Fibroblast of lung (primary cell): ENCODE measurements around the gene ZNF775. TPM values are rescaled to one million over a fixed set of nuclear protein-coding genes. Genes with fewer than 3 reads are reported as not detected.

Experiments used
- DNase-seq, 2 donors: peaks; one replicate each; pipeline versions ENCODE4 v3.0.0 to v3.0.0-alpha.2; 2010; ENCODE audit warnings: low read depth in 2 of 2
- H2AFZ ChIP-seq: 2 replicates; pipeline ENCODE4 v1.5.1; 2012; ENCODE audit warnings: low read length, control low read depth, inconsistent platforms
- H3K27ac ChIP-seq: 2 replicates; pipeline ENCODE4 v1.5.1; 2011; ENCODE audit warnings: low read length, control low read depth; ENCODE audit not compliant: insufficient read depth
- H3K27me3 ChIP-seq: 2 replicates; pipeline ENCODE4 v1.5.1; 2011; ENCODE audit warnings: mild to moderate bottlenecking, low read length; ENCODE audit not compliant: control insufficient read depth, insufficient read depth
- H3K36me3 ChIP-seq: 2 replicates; pipeline ENCODE4 v1.5.1; 2011; ENCODE audit warnings: low read length; ENCODE audit not compliant: control insufficient read depth, insufficient read depth
- H3K4me1 ChIP-seq: 2 replicates; pipeline ENCODE4 v1.5.1; 2011; ENCODE audit warnings: low read length; ENCODE audit not compliant: control insufficient read depth, insufficient read depth; ENCODE audit errors: extremely low read depth
- H3K4me2 ChIP-seq: 2 replicates; pipeline ENCODE4 v1.5.1; 2011; ENCODE audit warnings: low read length, control low read depth; ENCODE audit not compliant: insufficient read depth; ENCODE audit errors: extremely low read depth
- H3K4me3 ChIP-seq, 4 experiments: fragments of 200-600 bp in 1 of 4; sonication (generic) in 1 of 4; replicated peaks in 1 of 4; 2 replicates each; pipeline ENCODE4 v1.5.1; 2011 to 2016; ENCODE audit warnings: low read length in 4 of 4, low read depth in 3 of 4, mild to moderate bottlenecking in 3 of 4, control low read depth in 2 of 4, inconsistent platforms in 1 of 4, mixed read lengths in 1 of 4; ENCODE audit not compliant: insufficient read depth in 1 of 4; ENCODE audit errors: control extremely low read depth in 1 of 4
- H3K79me2 ChIP-seq: 2 replicates; pipeline ENCODE4 v1.5.1; 2012; ENCODE audit warnings: mild to moderate bottlenecking, low read length, inconsistent platforms; ENCODE audit not compliant: control insufficient read depth, insufficient read depth
- H3K9ac ChIP-seq: 2 replicates; pipeline ENCODE4 v1.5.1; 2011; ENCODE audit warnings: mild to moderate bottlenecking, low read length, control low read depth; ENCODE audit not compliant: insufficient read depth
- H3K9me3 ChIP-seq: 2 replicates; pipeline ENCODE4 v1.5.1; 2012; ENCODE audit warnings: low read depth, low read length; ENCODE audit not compliant: control insufficient read depth, insufficient read depth
- H4K20me1 ChIP-seq: 2 replicates; pipeline ENCODE4 v1.5.1; 2011; ENCODE audit warnings: low read length; ENCODE audit not compliant: control insufficient read depth, insufficient read depth; ENCODE audit errors: extremely low read depth
- EZH2 ChIP-seq: IDR thresholded peaks from 2 replicates; pipeline ENCODE4 v1.5.1; 2012; ENCODE audit warnings: low read length, control low read depth, mild to moderate bottlenecking; ENCODE audit errors: missing control alignments
- polyA plus RNA-seq, 2 donors: library from polyadenylated mRNA; depleted of rRNA in 1 of 2; stranded (reverse) in 1 of 2; unstranded in 1 of 2; fragments of >200 nt; gene quantifications; 2 replicates each; pipeline ENCODE4 v1.2.1, GENCODE V29; 2011 to 2012; ENCODE audit warnings: missing spikeins in 1 of 2
- total RNA-seq: library from RNA; depleted of rRNA; stranded (reverse); fragments of >200 nt; gene quantifications from 2 replicates; pipeline ENCODE4 v1.2.1, GENCODE V29; 2014
- TF ChIP-seq, protein P1 (sequence below), 2 donors: IDR thresholded peaks in 1 of 2; conservative IDR thresholded peaks in 1 of 2; 1 replicate in 1 of 2; 2 replicates in 1 of 2; pipeline ENCODE4 v1.5.1; 2011 to 2012; ENCODE audit warnings: low read length in 2 of 2, control low read depth in 1 of 2, inconsistent platforms in 1 of 2, low read depth in 1 of 2, mild to moderate bottlenecking in 1 of 2

Gene ZNF775
- total and polyA plus RNA-seq, 2 donors (not counting 1 experiment from before 2014, with no cell fraction given): 1.2 to 9.6 TPM

- Histone ChIP-seq H3K4me1 (peaks cover 2% of the 10 kb centered on the region), H3K9me3 (no peaks in the 10 kb centered on the region), H3K27ac (no peak overlapping the region), H4K20me1 (no peaks in the 10 kb centered on the region), H3K27me3 (no peaks in the 10 kb centered on the region), H3K36me3 (peaks cover 2% of the 10 kb centered on the region), H2AFZ (no peak overlapping the region), H3K79me2 (no peaks in the 10 kb centered on the region), H3K4me2 (no peak overlapping the region), H3K4me3 (no peak overlapping the region), H3K9ac (no peak overlapping the region)
- DNase-seq: no peak
- TF ChIP-seq EZH2: no peak
- TF ChIP-seq, protein P1, sequence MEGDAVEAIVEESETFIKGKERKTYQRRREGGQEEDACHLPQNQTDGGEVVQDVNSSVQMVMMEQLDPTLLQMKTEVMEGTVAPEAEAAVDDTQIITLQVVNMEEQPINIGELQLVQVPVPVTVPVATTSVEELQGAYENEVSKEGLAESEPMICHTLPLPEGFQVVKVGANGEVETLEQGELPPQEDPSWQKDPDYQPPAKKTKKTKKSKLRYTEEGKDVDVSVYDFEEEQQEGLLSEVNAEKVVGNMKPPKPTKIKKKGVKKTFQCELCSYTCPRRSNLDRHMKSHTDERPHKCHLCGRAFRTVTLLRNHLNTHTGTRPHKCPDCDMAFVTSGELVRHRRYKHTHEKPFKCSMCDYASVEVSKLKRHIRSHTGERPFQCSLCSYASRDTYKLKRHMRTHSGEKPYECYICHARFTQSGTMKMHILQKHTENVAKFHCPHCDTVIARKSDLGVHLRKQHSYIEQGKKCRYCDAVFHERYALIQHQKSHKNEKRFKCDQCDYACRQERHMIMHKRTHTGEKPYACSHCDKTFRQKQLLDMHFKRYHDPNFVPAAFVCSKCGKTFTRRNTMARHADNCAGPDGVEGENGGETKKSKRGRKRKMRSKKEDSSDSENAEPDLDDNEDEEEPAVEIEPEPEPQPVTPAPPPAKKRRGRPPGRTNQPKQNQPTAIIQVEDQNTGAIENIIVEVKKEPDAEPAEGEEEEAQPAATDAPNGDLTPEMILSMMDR (conservative IDR thresholded peaks at IDR 0.05 in 1 of 2, IDR thresholded peaks at IDR 0.05 in 1 of 2; ENCODE audit: low read depth in 1 of 2, low read length in 2 of 2): no peak
These were observed 18.4 kb downstream of the ZNF775 start for GRCh38 chr7:150397346-150398107.

DNA sequence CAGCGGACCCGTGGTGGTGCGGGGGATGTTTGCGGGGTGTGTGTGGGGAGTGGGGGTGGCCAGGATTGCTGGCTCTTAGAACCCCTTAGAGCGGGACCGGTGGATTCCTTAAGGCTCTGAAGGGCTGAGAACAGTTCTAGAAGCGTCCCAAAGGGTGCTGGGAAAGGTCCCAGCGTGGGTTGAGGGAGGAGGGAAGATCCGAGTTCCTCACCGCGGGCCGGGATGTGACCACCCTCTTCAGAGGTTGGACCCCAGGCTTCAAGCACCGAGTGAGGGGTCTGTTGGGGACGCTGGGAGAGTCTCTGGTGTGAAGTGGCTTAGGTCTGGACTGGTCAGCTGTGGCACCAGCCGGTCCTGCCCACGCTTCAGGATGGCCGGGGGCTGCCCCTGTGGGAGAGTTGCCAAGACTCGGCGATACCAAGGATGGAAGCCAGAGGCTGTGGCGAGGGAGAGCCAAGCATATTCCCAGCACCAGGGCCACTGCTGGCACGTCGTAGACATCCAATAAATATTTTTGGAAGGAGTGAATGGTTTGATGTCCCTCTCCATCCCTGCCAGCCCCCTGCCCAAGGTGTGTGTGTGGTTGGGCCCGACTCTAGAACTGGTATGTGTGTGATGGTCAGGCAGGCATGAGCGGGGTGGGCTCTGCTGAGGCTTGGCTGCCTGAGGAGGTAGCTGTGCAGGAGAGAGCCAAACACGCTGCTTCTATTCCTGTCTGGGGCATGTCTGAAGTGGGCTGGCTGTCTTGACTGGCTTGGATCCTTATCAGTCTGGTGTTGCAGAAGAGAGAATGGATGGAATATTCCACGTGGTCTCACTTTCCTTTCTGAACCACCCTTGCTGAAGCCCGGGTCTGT lies 19.2 kb downstream of the ZNF775 start:
- Histone ChIP-seq H3K27me3 (no peaks in the 10 kb centered on the region), H3K27ac (no peak overlapping the region), H3K4me2 (no peak overlapping the region), H3K9me3 (no peaks in the 10 kb centered on the region), H3K79me2 (no peaks in the 10 kb centered on the region), H3K4me3 (no peak overlapping the region), H3K9ac (no peak overlapping the region), H2AFZ (no peak overlapping the region), H3K36me3 (peaks cover 2% of the 10 kb centered on the region), H4K20me1 (no peaks in the 10 kb centered on the region), H3K4me1 (peaks cover 2% of the 10 kb centered on the region)
- TF ChIP-seq EZH2: no peak
- TF ChIP-seq, protein P1 (conservative IDR thresholded peaks at IDR 0.05 in 1 of 2, IDR thresholded peaks at IDR 0.05 in 1 of 2; ENCODE audit: low read depth in 1 of 2, low read length in 2 of 2): no peak
- DNase-seq: no peak

- no peaks in the 10 kb centered on the region for H4K20me1 ChIP-seq
- no peaks in the 10 kb centered on the region for H3K79me2 ChIP-seq
- H3K9me3 ChIP-seq: no peaks in the 10 kb centered on the region
- no peak for DNase-seq
- peaks cover 2% of the 10 kb centered on the region for H3K4me1 ChIP-seq
- H3K27me3 ChIP-seq: no peaks in the 10 kb centered on the region
- no peak overlapping the region for H3K9ac ChIP-seq
- no peak overlapping the region for H3K4me3 ChIP-seq
- H3K36me3 ChIP-seq: peaks cover 2% of the 10 kb centered on the region
- H2AFZ ChIP-seq: no peak overlapping the region
- H3K4me2 ChIP-seq: no peak overlapping the region
- TF ChIP-seq, protein P1 (conservative IDR thresholded peaks at IDR 0.05 in 1 of 2, IDR thresholded peaks at IDR 0.05 in 1 of 2; ENCODE audit: low read depth in 1 of 2, low read length in 2 of 2): no peak
- TF ChIP-seq EZH2: no peak
- no peak overlapping the region for H3K27ac ChIP-seq
These were observed 19.8 kb downstream of the ZNF775 start for GRCh38 chr7:150398965-150399320.
